T-cell (primary cell): ENCODE data around the gene OGDH. TPM values are rescaled to one million over a fixed set of nuclear protein-coding genes. Genes with fewer than 3 reads are reported as not detected.
"Not testable (repeated sequence)": the region's sequence is repeated elsewhere in the genome, so short reads cannot be mapped to it uniquely, and the experiment has no call there.

Source experiments
- ATAC-seq, 4 experiments: fragments of 200-7000 bp in 3 of 4; fragments of 150-1000 bp in 1 of 4; cut with Tn5 transposase; replicated peaks in 1 of 4; 1 replicate in 3 of 4; 2 replicates in 1 of 4; pipeline ENCODE4 v1.10.0; 2021; ENCODE audit warnings: moderate library complexity in 3 of 4, mild to moderate bottlenecking in 2 of 4, moderate number of reproducible peaks in 1 of 4
- CTCF ChIA-PET, 2 donors: fragments of 300-600 bp; sonication (Branson Sonifier 250); formaldehyde crosslinking; loops; one replicate each; lab custom pipeline; 2022; ENCODE audit warnings: antibody characterized with exemption in 2 of 2; lab: Charles Lee
- POLR2A ChIA-PET, 2 donors: fragments of 300-600 bp; sonication (Branson Sonifier 250); formaldehyde crosslinking; loops; one replicate each; lab custom pipeline; 2022; ENCODE audit warnings: antibody characterized with exemption in 2 of 2; lab: Charles Lee
- DNase-seq, 35 experiments: peaks; one replicate each; pipeline versions ENCODE4 v3.0.0 to v3.0.0-alpha.2; 2013 to 2023
- H3K27ac ChIP-seq: one replicate; pipeline ENCODE4 v1.5.1; 2013; ENCODE audit warnings: low read length
- H3K27me3 ChIP-seq, 2 experiments: replicated peaks in 1 of 2; 1 replicate in 1 of 2; 2 replicates in 1 of 2; pipeline versions ENCODE4 v1.6.1 to v1.7.0; 2013; ENCODE audit warnings: low read length in 1 of 2, mixed read lengths in 1 of 2; ENCODE audit not compliant: control insufficient read depth in 2 of 2, insufficient read depth in 2 of 2; ENCODE audit errors: extremely low read depth in 1 of 2
- H3K36me3 ChIP-seq, 2 donors: 1 replicate in 1 of 2; 2 replicates in 1 of 2; pipeline versions ENCODE4 v1.6.1 to v1.7.0; 2013; ENCODE audit warnings: low read length in 1 of 2; ENCODE audit not compliant: control insufficient read depth in 2 of 2, insufficient read depth in 1 of 2; ENCODE audit errors: extremely low read depth in 1 of 2
- H3K4me1 ChIP-seq, 2 experiments: 1 replicate in 1 of 2; 2 replicates in 1 of 2; pipeline versions ENCODE4 v1.6.1 to v1.7.0; 2013; ENCODE audit warnings: low read length in 2 of 2, mixed read lengths in 1 of 2; ENCODE audit not compliant: insufficient read depth in 2 of 2, control insufficient read depth in 1 of 2; ENCODE audit errors: extremely low read depth in 1 of 2
- H3K4me3 ChIP-seq, 2 donors: 1 replicate in 1 of 2; 2 replicates in 1 of 2; pipeline versions ENCODE4 v1.5.1 to v1.7.0; 2013; ENCODE audit warnings: mild to moderate bottlenecking in 2 of 2, low read length in 1 of 2, moderate library complexity in 1 of 2; ENCODE audit not compliant: control insufficient read depth in 1 of 2; ENCODE audit errors: extremely low read depth in 1 of 2
- H3K9me3 ChIP-seq: 2 replicates; pipeline ENCODE4 v1.7.0; 2013
- H3K27ac Mint-ChIP-seq, 2 donors: one replicate each; pipeline ENCODE4 v1.8.0; 2020 to 2021; ENCODE audit warnings: mild to moderate bottlenecking in 2 of 2, mixed read lengths in 2 of 2
- H3K27me3 Mint-ChIP-seq, 2 donors: one replicate each; pipeline ENCODE4 v1.8.0; 2021 to 2022; ENCODE audit warnings: mixed read lengths in 2 of 2
- H3K36me3 Mint-ChIP-seq: one replicate; pipeline ENCODE4 v1.8.0; 2021; ENCODE audit warnings: mixed read lengths
- H3K4me1 Mint-ChIP-seq, 3 donors: one replicate each; pipeline ENCODE4 v1.8.0; 2020 to 2022; ENCODE audit warnings: mixed read lengths in 3 of 3, mild to moderate bottlenecking in 1 of 3
- H3K4me3 Mint-ChIP-seq, 3 donors: one replicate each; pipeline ENCODE4 v1.8.0; 2020 to 2022; ENCODE audit warnings: mild to moderate bottlenecking in 3 of 3, mixed read lengths in 3 of 3, moderate library complexity in 3 of 3
- H3K9me3 Mint-ChIP-seq, 3 donors: one replicate each; pipeline ENCODE4 v1.8.0; 2020 to 2022; ENCODE audit warnings: mixed read lengths in 3 of 3
- whole genome bisulfite sequencing: methylation state at CpG from one replicate; pipeline ENCODE4 v1.1.5; 2013; ENCODE audit warnings: missing lambda C conversion rate; ENCODE audit not compliant: insufficient coverage; 5-methylcytosine and 5-hydroxymethylcytosine counted together
- total RNA-seq, 35 experiments: library from RNA in 6 of 35; stranded (reverse) in 6 of 35; fragments of 120-200 nt in 1 of 35; gene quantifications; one replicate each; pipeline versions ENCODE4 v1.2.1 to v1.2.4 and lab custom pipeline; 2013 to 2026

The OGDH gene
- total RNA-seq, 5 donors from 2014 or later (not counting 1 experiment from before 2014, with no cell fraction given): 58.9 to 113 (median 108) TPM

DNA sequence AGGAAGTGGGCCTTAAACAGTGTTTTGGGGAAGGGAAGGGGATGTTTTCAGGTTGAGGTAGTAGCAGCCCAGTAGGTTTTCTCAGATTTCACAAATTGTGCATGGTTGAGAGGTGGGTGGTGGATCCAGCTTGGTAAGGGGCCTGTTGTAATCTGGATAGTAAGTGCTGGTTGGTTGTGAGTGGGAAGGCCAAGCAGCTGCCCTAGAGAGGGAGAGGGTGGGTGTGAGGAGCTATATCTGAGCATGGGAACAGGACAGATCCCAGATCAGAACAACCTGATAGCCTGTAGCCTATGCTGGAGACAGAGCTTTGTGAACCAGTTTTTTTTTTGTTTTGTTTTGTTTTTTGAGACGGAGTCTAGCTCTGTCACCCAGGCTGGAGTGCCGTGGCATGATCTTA lies 88.3 kb downstream of the OGDH start:
- H3K36me3 Mint-ChIP-seq: peaks cover 65% of the 10 kb centered on the region
- no peaks in the 10 kb centered on the region for H3K4me1 Mint-ChIP-seq
- H3K9me3 Mint-ChIP-seq: no peaks in the 10 kb centered on the region
- H3K36me3 ChIP-seq: peaks cover 30 to 85% of the 10 kb centered on the region in 2 donors
- H3K27me3 ChIP-seq: no peaks in the 10 kb centered on the region
- 100% methylated on average over 1 of the region's 2 CpGs for WGBS
- H3K27ac Mint-ChIP-seq: peak overlapping the region in 1 of 2 donors; percentile 61
- no peak overlapping the region for H3K27ac ChIP-seq
- POLR2A ChIA-PET: no interaction called here
- H3K27me3 Mint-ChIP-seq: no peaks in the 10 kb centered on the region
- ATAC-seq: no peak
- no peak overlapping the region for H3K4me3 Mint-ChIP-seq
- H3K4me1 ChIP-seq: no peaks in the 10 kb centered on the region
- CTCF ChIA-PET: interaction anchor here in 1 of 2 donors (0.6 kb wide), 1 partner anchor 52 kb away, joined by 3 read pairs; no protein-coding TSS in a partner anchor
- H3K4me3 ChIP-seq: no peak overlapping the region
- no peak for DNase-seq
- no peaks in the 10 kb centered on the region for H3K9me3 ChIP-seq

DNA sequence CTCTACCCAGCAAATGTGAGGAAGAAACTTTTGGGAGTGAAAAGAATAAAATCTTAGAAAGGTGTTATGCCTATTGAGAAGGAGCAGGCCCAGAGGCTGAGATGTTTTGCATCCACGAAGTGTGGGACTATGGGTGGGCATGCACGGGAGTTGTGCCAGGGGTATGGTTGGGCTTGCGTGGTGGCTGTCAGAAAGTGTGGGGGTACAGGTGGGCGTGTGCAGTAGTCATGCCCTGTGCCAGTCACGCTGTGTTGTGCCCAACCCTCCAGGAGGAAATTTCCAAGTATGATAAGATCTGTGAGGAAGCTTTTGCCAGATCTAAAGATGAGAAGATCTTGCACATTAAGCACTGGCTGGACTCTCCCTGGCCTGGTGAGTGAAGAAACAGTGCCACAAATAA lies 89.3 kb downstream of the OGDH start:
- Mint-ChIP-seq H3K4me3 (no peak overlapping the region), H3K27ac (no peak overlapping the region), H3K9me3 (no peaks in the 10 kb centered on the region), H3K27me3 (no peaks in the 10 kb centered on the region), H3K36me3 (peaks cover 66% of the 10 kb centered on the region), H3K4me1 (no peaks in the 10 kb centered on the region)
- H3K4me1 ChIP-seq: no peaks in the 10 kb centered on the region
- no peaks in the 10 kb centered on the region for H3K27me3 ChIP-seq
- no peak overlapping the region for H3K4me3 ChIP-seq
- DNase-seq: no peak
- no peaks in the 10 kb centered on the region for H3K9me3 ChIP-seq
- H3K27ac ChIP-seq: no peak overlapping the region
- ATAC-seq: no peak
- 93% methylated on average over 5 of the region's 5 CpGs for WGBS
- peaks cover 34 to 84% of the 10 kb centered on the region in 2 donors for H3K36me3 ChIP-seq
- CTCF ChIA-PET: no interaction called here
- POLR2A ChIA-PET: interaction anchor here in 1 of 2 donors (0.6 kb wide), 1 partner anchor 9 kb away, joined by 5 read pairs; no protein-coding TSS in a partner anchor

DNA sequence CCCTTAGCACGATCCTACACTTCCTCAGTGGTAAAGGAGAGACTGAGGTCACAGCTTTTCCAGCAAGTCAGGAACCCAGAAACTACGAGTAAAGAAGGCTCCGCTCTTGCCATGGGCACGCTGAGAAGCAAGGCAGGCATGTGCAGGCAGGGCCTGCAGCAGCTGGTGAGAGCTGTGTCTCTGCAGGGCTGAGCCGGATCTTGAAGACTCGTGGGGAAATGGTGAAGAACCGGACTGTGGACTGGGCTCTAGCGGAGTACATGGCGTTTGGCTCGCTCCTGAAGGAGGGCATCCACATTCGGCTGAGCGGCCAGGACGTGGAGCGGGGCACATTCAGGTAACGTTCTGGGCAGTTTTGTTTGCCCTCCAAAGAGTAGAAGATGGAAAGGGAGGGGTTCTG lies 90.3 kb downstream of the OGDH start:
- DNase-seq: no peak
- WGBS: 98% methylated on average over 15 of the region's 15 CpGs
- no peak for ATAC-seq
- peaks cover 69% of the 10 kb centered on the region for H3K36me3 Mint-ChIP-seq
- POLR2A ChIA-PET: no interaction called here
- CTCF ChIA-PET: interaction anchor here in 1 of 2 donors (0.6 kb wide), 1 partner anchor 159 kb away, joined by 4 read pairs; no protein-coding TSS in a partner anchor
- no peaks in the 10 kb centered on the region for H3K27me3 Mint-ChIP-seq
- Histone ChIP-seq H3K4me3 (no peak overlapping the region), H3K9me3 (no peaks in the 10 kb centered on the region), H3K27ac (no peak overlapping the region), H3K36me3 (peaks cover 34 to 88% of the 10 kb centered on the region in 2 donors), H3K27me3 (no peaks in the 10 kb centered on the region), H3K4me1 (no peaks in the 10 kb centered on the region)
- H3K9me3 Mint-ChIP-seq: no peaks in the 10 kb centered on the region
- H3K4me3 Mint-ChIP-seq: no peak overlapping the region
- H3K27ac Mint-ChIP-seq: no peak overlapping the region
- H3K4me1 Mint-ChIP-seq: no peaks in the 10 kb centered on the region

DNA sequence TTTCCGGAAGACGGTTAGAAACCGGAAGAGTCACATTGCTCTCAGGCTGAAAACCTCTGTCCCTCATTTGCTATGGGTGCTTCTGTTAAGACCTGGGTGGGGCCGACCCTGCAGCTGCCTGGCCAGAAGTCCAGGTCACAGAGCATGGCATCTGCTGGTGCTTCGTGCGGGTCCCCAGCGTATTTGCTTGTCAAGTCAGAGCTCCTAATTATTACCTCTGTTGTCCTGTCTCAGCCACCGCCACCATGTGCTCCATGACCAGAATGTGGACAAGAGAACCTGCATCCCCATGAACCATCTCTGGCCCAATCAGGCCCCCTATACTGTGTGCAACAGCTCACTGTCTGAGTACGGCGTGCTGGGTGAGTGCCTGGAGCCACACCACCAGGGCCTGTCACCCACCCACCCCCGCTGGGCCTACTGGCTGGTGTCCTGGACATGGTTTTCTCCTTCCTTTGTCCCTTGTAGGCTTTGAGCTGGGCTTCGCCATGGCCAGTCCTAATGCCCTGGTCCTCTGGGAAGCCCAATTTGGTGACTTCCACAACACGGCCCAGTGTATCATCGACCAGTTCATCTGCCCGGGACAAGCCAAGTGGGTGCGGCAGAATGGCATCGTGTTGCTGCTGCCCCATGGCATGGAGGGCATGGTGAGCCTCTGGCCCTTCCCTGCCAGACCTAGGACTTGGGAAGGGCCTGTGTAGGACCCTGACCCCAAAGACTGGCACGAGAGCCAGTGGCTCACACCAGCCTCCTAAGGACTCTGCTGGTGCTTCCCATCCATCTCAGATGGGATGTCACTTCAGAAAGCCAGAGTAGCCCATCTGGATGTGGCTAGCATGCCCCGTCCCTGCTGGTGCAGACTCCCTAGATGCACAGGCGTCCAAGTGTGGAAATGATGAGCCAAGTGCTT lies 91.0 kb downstream of the OGDH start:
- ChIA-PET POLR2A (no interaction called here), CTCF (interaction anchor here in 1 of 2 donors (0.6 kb wide), 1 partner anchor 159 kb away, joined by 4 read pairs; no protein-coding TSS in a partner anchor)
- H3K27me3 ChIP-seq: no peaks in the 10 kb centered on the region
- DNase-seq: no peak
- Mint-ChIP-seq H3K36me3 (peaks cover 68% of the 10 kb centered on the region), H3K27me3 (no peaks in the 10 kb centered on the region), H3K4me1 (no peaks in the 10 kb centered on the region), H3K27ac (no peak overlapping the region), H3K9me3 (no peaks in the 10 kb centered on the region), H3K4me3 (no peak overlapping the region)
- no peaks in the 10 kb centered on the region for H3K4me1 ChIP-seq
- no peak overlapping the region for H3K4me3 ChIP-seq
- no peaks in the 10 kb centered on the region for H3K9me3 ChIP-seq
- ATAC-seq: no peak
- 98% methylated on average over 20 of the region's 20 CpGs for WGBS
- H3K27ac ChIP-seq: no peak overlapping the region
- H3K36me3 ChIP-seq: peaks cover 34 to 92% of the 10 kb centered on the region in 2 donors

DNA sequence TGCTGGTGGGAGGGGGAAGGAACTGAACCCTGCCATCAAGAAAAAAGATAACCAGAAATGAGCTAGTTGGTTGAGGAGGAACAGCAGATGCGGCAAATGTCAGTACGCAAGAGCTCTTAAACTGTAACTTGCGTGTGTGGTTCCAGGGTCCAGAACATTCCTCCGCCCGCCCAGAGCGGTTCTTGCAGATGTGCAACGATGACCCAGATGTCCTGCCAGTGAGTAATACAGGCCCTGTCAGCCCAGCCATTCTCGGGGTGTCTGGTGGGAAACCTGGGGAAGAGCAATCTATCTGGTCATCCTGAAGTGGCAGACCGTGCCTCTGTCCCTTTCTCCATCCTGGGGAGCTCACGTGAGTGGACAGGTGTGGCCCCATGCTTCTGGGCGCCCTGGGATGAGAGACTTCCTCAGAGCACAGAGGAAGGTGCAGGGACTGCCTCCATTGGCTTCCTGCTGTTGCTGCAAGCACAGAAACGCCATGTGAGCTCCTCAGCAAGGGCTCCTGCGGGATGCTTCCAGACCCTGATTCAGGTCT lies 91.7 kb downstream of the OGDH start:
- H3K36me3 ChIP-seq: peaks cover 34 to 85% of the 10 kb centered on the region in 2 donors
- Mint-ChIP-seq H3K4me3 (no peak overlapping the region), H3K4me1 (no peaks in the 10 kb centered on the region), H3K27ac (no peak overlapping the region), H3K9me3 (no peaks in the 10 kb centered on the region), H3K27me3 (no peaks in the 10 kb centered on the region), H3K36me3 (peaks cover 68% of the 10 kb centered on the region)
- WGBS: 100% methylated on average over 13 of the region's 13 CpGs
- H3K9me3 ChIP-seq: no peaks in the 10 kb centered on the region
- no peaks in the 10 kb centered on the region for H3K4me1 ChIP-seq
- ATAC-seq (no peak), DNase-seq (no peak)
- POLR2A ChIA-PET: no interaction called here
- H3K27me3 ChIP-seq: no peaks in the 10 kb centered on the region
- CTCF ChIA-PET: interaction anchor here (0.5 to 0.7 kb wide), 3 partner anchors 15 to 301 kb away, joined by 4 to 5 read pairs (median 4); no protein-coding TSS in a partner anchor
- H3K4me3 ChIP-seq: no peak overlapping the region
- H3K27ac ChIP-seq: no peak overlapping the region

DNA sequence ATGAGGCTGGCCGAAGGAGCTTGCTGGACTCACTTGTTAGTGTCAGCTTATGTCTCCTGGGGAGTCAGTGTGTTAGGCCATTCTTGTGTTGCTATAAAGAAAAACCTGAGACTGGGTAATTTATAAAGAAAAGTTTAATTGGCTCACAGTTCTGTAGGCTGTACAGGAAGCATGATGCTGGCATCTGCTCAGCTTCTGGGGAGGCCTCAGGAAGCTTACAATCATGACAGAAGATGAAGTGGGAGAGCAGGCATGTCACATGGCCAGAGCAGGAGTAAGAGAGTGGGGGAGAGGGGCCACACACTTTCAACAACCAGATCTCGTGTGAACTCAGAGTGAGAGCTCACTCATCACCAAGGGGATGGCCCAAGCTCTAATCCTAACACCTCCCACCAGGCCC lies 93.2 kb downstream of the OGDH start:
- DNase-seq, H3K27ac ChIP-seq, H3K27me3 ChIP-seq, H3K27me3 Mint-ChIP-seq, H3K4me1 ChIP-seq, H3K27ac Mint-ChIP-seq, H3K4me3 ChIP-seq, ATAC-seq, H3K9me3 ChIP-seq, H3K4me3 Mint-ChIP-seq, H3K4me1 Mint-ChIP-seq, H3K9me3 Mint-ChIP-seq, CTCF ChIA-PET: not testable (repeated sequence)
- H3K36me3 ChIP-seq: peaks cover 34 to 78% of the 10 kb centered on the region in 2 donors
- POLR2A ChIA-PET: interaction anchor here in 1 of 2 donors (0.5 kb wide), 1 partner anchor 85 kb away, joined by 7 read pairs; no protein-coding TSS in a partner anchor
- WGBS: 100% methylated on average over 1 of the region's 2 CpGs
- peaks cover 62% of the 10 kb centered on the region for H3K36me3 Mint-ChIP-seq
